GM12878 (cell line): ENCODE data around the gene MRTFB. TPM values are rescaled to one million over a fixed set of nuclear protein-coding genes. Genes with fewer than 3 reads are reported as not detected.
A peak's percentile ranks its signal among the peaks of the same experiment; 100 is the strongest.

ENCODE experiments used
- ASH2L ChIP-seq: fragments of 300-600, 200-600 bp; sonication (generic); IDR thresholded peaks from 2 replicates; pipeline ENCODE4 v1.6.1; 2017; ENCODE audit warnings: low read depth, mild to moderate bottlenecking, borderline replicate concordance
- CREB1 ChIP-seq: IDR thresholded peaks from 2 replicates; pipeline ENCODE4 v1.6.1; 2012; ENCODE audit warnings: low read depth, mild to moderate bottlenecking, inconsistent platforms
- ETV6 ChIP-seq, 2 experiments: fragments of 450-650 bp in 1 of 2; IDR thresholded peaks in 1 of 2; conservative IDR thresholded peaks in 1 of 2; 2 replicates each; pipeline ENCODE4 v1.6.1; 2014; ENCODE audit warnings: antibody characterized with exemption in 1 of 2, borderline replicate concordance in 1 of 2, low read depth in 1 of 2, mild to moderate bottlenecking in 1 of 2, moderate library complexity in 1 of 2
- FOXM1 ChIP-seq: IDR thresholded peaks from 2 replicates; pipeline ENCODE4 v1.6.1; 2012; ENCODE audit warnings: low read depth, mild to moderate bottlenecking, inconsistent platforms, low read length, moderate library complexity
- KLF5 ChIP-seq: fragments of 450-650 bp; IDR thresholded peaks from 2 replicates; pipeline ENCODE4 v1.6.1; 2014; ENCODE audit warnings: mild to moderate bottlenecking; ENCODE audit not compliant: partially characterized antibody
- NFYA ChIP-seq: IDR thresholded peaks from 2 replicates; pipeline ENCODE4 v1.6.1; 2011; ENCODE audit warnings: low read depth, mild to moderate bottlenecking, low read length, improper control_type of control experiment, borderline replicate concordance
- NFYB ChIP-seq: IDR thresholded peaks from 2 replicates; pipeline ENCODE4 v1.6.1; 2011; ENCODE audit warnings: low read depth, mild to moderate bottlenecking, low read length, improper control_type of control experiment, moderate library complexity; ENCODE audit not compliant: insufficient read depth
- RAD21 ChIP-seq: IDR thresholded peaks from 2 replicates; pipeline ENCODE4 v1.6.1; 2011; ENCODE audit warnings: mild to moderate bottlenecking, low read depth, low read length, moderate library complexity; ENCODE audit not compliant: insufficient read depth
- RUNX3 ChIP-seq: IDR thresholded peaks from 2 replicates; pipeline ENCODE4 v1.6.1; 2012; ENCODE audit warnings: low read length, inconsistent platforms
- SIN3A ChIP-seq: IDR thresholded peaks from 2 replicates; pipeline ENCODE4 v1.6.1; 2012; ENCODE audit warnings: low read depth, low read length, improper control_type of control experiment
- SMARCA5 ChIP-seq: fragments of 450-650 bp; IDR thresholded peaks from 2 replicates; pipeline ENCODE4 v1.6.1; 2017; ENCODE audit warnings: mild to moderate bottlenecking
- ZNF207 ChIP-seq: fragments of 450-650 bp; IDR thresholded peaks from 2 replicates; pipeline ENCODE4 v1.6.1; 2014; ENCODE audit warnings: antibody characterized with exemption, mild to moderate bottlenecking, borderline replicate concordance
- ZNF274 ChIP-seq: IDR thresholded peaks from one replicate; pipeline ENCODE4 v1.8.0; 2011; ENCODE audit not compliant: insufficient read length, insufficient read depth
- polyA plus RNA-seq, 11 experiments: library from polyadenylated mRNA; depleted of rRNA in 4 of 11; unstranded in 6 of 11; stranded (reverse) in 5 of 11; fragments of >200 nt; fragmentation: Nextera tagmentation in 4 of 11; fragmentation: Illumina TruSeq in 1 of 11; extraction: Ambion mirVana in 4 of 11; extraction: Trizol in 1 of 11; gene quantifications; 1 replicate in 1 of 11; 2 replicates in 10 of 11; pipeline versions ENCODE4 v1.2.1 to v1.2.3, GENCODE V29; 2011 to 2016; ENCODE audit warnings: inconsistent platforms in 2 of 11, missing spikeins in 2 of 11, low read depth in 1 of 11
- total RNA-seq, 4 experiments: library from RNA; depleted of rRNA in 3 of 4; stranded (reverse); fragments of >200 nt in 3 of 4; fragmentation: Illumina TruSeq in 1 of 4; extraction: Trizol in 1 of 4; gene quantifications; 2 replicates each; pipeline versions ENCODE4 v1.2.1 to v1.2.3, GENCODE V29; 2013 to 2021
- TF ChIP-seq, protein P1 (sequence below): fragments of 150-350 bp; IDR thresholded peaks from 2 replicates; pipeline ENCODE4 v1.6.1; 2014; ENCODE audit warnings: mild to moderate bottlenecking, low read depth, low read length
- TF ChIP-seq, protein P2 (sequence below): IDR thresholded peaks from 2 replicates; pipeline ENCODE4 v1.6.1; 2012; ENCODE audit warnings: mild to moderate bottlenecking, low read depth, low read length
- TF ChIP-seq, protein P3 (sequence below): fragments of 450-650 bp; IDR thresholded peaks from 2 replicates; pipeline ENCODE4 v1.6.1; 2018; ENCODE audit warnings: mild to moderate bottlenecking, low read depth, moderate library complexity; ENCODE audit not compliant: partially characterized antibody
- TF ChIP-seq, protein P4 (sequence below): fragments of 450-650 bp; IDR thresholded peaks from 2 replicates; pipeline ENCODE4 v1.6.1; 2014; ENCODE audit warnings: mild to moderate bottlenecking
- TF ChIP-seq, protein P5 (sequence below): fragments of 450-650 bp; IDR thresholded peaks from 2 replicates; pipeline ENCODE4 v1.6.1; 2016; ENCODE audit warnings: mild to moderate bottlenecking

Gene MRTFB
- total and polyA plus RNA-seq, 10 of the 15 experiments (the other 5 are each of a cell fraction or from before 2014, with no cell fraction given): 2.1 to 14.3 (median 8.0) TPM

DNA sequence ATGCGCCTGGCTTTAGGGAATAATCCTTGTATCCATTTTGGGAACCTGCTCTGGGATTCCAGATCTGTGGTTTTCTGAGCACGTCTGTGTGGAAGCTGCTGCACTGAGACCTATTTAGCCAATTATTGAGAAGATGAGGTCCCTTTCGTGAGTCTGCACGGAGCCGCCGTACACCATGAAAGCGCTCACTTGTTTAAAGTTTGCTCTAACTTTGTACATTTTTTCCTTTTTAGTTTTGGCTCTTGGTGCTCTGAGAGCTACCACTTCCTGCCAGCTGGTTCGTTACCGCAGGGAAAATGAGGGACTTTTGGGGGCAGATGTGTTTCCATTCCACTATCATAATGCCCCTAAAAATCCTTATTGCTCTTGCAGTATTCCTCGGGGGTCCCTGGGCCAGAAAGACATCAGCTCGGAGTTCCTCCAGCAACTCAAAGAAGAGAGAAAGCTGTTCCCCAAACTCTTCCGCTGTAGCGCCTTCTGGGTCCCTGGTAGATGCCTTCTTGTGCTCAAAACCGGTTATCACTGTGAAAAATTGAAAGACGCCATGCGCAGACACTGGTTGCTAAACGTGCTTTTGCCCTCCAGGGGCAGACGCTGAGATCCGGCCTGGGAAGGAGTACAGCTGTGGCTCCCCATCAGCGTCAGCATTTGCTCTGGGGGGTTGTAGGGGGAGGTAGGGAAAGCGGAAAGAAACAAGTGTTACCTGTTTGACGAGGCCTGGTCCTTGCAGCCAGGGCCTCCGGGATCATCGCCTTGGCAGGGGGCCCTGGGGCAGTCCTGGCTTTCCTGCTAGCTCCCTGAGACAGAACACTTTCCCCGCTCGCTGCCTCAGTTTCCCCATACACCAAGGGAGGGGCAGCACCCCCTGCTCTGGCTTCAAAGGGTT, 238.1 kb downstream of the MRTFB start (continued):
- TF ChIP-seq, protein P1, sequence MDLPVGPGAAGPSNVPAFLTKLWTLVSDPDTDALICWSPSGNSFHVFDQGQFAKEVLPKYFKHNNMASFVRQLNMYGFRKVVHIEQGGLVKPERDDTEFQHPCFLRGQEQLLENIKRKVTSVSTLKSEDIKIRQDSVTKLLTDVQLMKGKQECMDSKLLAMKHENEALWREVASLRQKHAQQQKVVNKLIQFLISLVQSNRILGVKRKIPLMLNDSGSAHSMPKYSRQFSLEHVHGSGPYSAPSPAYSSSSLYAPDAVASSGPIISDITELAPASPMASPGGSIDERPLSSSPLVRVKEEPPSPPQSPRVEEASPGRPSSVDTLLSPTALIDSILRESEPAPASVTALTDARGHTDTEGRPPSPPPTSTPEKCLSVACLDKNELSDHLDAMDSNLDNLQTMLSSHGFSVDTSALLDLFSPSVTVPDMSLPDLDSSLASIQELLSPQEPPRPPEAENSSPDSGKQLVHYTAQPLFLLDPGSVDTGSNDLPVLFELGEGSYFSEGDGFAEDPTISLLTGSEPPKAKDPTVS: no peak
- TF ChIP-seq SMARCA5: peak; percentile 85
- TF ChIP-seq, protein P2, sequence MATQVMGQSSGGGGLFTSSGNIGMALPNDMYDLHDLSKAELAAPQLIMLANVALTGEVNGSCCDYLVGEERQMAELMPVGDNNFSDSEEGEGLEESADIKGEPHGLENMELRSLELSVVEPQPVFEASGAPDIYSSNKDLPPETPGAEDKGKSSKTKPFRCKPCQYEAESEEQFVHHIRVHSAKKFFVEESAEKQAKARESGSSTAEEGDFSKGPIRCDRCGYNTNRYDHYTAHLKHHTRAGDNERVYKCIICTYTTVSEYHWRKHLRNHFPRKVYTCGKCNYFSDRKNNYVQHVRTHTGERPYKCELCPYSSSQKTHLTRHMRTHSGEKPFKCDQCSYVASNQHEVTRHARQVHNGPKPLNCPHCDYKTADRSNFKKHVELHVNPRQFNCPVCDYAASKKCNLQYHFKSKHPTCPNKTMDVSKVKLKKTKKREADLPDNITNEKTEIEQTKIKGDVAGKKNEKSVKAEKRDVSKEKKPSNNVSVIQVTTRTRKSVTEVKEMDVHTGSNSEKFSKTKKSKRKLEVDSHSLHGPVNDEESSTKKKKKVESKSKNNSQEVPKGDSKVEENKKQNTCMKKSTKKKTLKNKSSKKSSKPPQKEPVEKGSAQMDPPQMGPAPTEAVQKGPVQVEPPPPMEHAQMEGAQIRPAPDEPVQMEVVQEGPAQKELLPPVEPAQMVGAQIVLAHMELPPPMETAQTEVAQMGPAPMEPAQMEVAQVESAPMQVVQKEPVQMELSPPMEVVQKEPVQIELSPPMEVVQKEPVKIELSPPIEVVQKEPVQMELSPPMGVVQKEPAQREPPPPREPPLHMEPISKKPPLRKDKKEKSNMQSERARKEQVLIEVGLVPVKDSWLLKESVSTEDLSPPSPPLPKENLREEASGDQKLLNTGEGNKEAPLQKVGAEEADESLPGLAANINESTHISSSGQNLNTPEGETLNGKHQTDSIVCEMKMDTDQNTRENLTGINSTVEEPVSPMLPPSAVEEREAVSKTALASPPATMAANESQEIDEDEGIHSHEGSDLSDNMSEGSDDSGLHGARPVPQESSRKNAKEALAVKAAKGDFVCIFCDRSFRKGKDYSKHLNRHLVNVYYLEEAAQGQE: no peak
- TF ChIP-seq, protein P3, sequence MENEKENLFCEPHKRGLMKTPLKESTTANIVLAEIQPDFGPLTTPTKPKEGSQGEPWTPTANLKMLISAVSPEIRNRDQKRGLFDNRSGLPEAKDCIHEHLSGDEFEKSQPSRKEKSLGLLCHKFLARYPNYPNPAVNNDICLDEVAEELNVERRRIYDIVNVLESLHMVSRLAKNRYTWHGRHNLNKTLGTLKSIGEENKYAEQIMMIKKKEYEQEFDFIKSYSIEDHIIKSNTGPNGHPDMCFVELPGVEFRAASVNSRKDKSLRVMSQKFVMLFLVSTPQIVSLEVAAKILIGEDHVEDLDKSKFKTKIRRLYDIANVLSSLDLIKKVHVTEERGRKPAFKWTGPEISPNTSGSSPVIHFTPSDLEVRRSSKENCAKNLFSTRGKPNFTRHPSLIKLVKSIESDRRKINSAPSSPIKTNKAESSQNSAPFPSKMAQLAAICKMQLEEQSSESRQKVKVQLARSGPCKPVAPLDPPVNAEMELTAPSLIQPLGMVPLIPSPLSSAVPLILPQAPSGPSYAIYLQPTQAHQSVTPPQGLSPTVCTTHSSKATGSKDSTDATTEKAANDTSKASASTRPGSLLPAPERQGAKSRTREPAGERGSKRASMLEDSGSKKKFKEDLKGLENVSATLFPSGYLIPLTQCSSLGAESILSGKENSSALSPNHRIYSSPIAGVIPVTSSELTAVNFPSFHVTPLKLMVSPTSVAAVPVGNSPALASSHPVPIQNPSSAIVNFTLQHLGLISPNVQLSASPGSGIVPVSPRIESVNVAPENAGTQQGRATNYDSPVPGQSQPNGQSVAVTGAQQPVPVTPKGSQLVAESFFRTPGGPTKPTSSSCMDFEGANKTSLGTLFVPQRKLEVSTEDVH: peak; percentile 30
- no peak for TF ChIP-seq NFYB
- no peak for TF ChIP-seq ZNF207
- TF ChIP-seq, protein P4, sequence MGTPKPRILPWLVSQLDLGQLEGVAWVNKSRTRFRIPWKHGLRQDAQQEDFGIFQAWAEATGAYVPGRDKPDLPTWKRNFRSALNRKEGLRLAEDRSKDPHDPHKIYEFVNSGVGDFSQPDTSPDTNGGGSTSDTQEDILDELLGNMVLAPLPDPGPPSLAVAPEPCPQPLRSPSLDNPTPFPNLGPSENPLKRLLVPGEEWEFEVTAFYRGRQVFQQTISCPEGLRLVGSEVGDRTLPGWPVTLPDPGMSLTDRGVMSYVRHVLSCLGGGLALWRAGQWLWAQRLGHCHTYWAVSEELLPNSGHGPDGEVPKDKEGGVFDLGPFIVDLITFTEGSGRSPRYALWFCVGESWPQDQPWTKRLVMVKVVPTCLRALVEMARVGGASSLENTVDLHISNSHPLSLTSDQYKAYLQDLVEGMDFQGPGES: no peak
- peak; percentile 93 for TF ChIP-seq RUNX3
- 0 out of 2 replicates have a peak, but pooled peaks have one; percentile 9 for TF ChIP-seq CREB1
- TF ChIP-seq ASH2L: no peak
- TF ChIP-seq KLF5: no peak
- peak; percentile 57; the same call in 1 of the 2 replicates for TF ChIP-seq SIN3A
- TF ChIP-seq NFYA: no peak
- TF ChIP-seq RAD21: no peak
- no peak for TF ChIP-seq ZNF274
- TF ChIP-seq FOXM1: no peak
- TF ChIP-seq ETV6 (conservative IDR thresholded peaks at IDR 0.05 in 1 of 2, IDR thresholded peaks at IDR 0.05 in 1 of 2; ENCODE audit: borderline replicate concordance in 1 of 2, low read depth in 1 of 2): peak in 1 of 2 experiments; percentile 32; a peak in 1 of 4 replicates
- TF ChIP-seq, protein P5, sequence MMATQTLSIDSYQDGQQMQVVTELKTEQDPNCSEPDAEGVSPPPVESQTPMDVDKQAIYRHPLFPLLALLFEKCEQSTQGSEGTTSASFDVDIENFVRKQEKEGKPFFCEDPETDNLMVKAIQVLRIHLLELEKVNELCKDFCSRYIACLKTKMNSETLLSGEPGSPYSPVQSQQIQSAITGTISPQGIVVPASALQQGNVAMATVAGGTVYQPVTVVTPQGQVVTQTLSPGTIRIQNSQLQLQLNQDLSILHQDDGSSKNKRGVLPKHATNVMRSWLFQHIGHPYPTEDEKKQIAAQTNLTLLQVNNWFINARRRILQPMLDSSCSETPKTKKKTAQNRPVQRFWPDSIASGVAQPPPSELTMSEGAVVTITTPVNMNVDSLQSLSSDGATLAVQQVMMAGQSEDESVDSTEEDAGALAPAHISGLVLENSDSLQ: peak; percentile 26; the same call in 1 of the 2 replicates
